Activated CD8-positive, alpha-beta memory T cell treated with anti-CD3 and anti-CD28 coated beads, Interleukin-2, amount 50 U/mL, for 1 hour (primary cell): ENCODE data around the gene CCL24.
"Not testable (repeated sequence)": the region's sequence is repeated elsewhere in the genome, so short reads cannot be mapped to it uniquely, and the experiment has no call there.

ENCODE experiments used
- DNase-seq: peaks from one replicate; pipeline ENCODE4 v3.0.0-alpha.2; 2020; ENCODE audit errors: extremely low read depth

Gene CCL24

GRCh38 chr7:75780647-75781273 lies 32.8 kb downstream of the CCL24 start:
- DNase-seq = not testable (repeated sequence)

DNA sequence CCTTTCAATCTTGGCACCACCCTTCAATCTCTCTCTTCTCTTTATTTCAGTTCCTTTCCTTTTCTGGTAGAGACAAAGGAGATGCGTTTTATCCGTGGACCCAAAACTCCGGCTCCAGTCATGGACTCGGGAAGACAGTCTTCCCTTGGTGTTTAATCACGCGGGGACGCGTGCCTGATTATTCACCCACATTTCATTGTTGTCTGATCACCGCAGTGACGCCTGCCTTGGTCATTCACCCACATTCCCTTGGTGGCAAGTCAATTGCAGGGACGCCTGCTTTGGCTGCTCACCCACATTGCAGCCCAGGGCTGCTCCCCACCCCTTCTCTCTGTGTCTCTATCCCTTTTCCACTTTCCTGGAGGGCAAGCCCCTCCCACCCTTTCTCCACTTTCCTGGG lies 34.1 kb downstream of the CCL24 start:
- DNase-seq = not testable (repeated sequence)

- not testable (repeated sequence) for DNase-seq
These were observed 34.6 kb downstream of the CCL24 start for GRCh38 chr7:75779035-75779434.

- DNase-seq = peak; percentile 25
These were observed 37.2 kb downstream of the CCL24 start for GRCh38 chr7:75776295-75776971.

DNA sequence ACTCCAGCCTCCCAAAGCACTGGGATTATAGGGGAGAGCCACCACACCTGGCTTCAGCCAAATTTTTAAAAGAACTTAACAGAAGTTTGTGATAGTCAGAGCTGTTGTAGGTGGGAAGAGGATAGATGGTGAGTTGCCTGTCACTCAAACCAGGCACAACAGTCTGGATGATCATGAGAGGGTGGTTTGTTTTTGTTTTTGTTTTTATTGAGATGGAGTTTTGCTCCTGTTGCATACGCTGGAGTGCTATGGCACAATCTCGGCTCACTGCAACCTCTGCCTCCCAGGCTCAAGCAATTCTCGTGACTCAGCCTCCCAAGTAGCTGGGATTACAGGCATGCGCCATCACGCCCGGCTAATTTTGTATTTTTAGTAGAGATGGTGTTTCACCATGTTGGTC lies 39.6 kb downstream of the CCL24 start:
- not testable (repeated sequence) for DNase-seq

GRCh38 chr7:75772081-75773077 lies 41.2 kb downstream of the CCL24 start, which contains the start of gene CCL26:
Gene CCL26 (minus strand): TSS chr7:75772211. CDS start chr7:75772176, 35 bp downstream.
- no peak for DNase-seq

GRCh38 chr7:75771224-75771623 lies 42.4 kb downstream of the CCL24 start:
- DNase-seq = no peak

DNA sequence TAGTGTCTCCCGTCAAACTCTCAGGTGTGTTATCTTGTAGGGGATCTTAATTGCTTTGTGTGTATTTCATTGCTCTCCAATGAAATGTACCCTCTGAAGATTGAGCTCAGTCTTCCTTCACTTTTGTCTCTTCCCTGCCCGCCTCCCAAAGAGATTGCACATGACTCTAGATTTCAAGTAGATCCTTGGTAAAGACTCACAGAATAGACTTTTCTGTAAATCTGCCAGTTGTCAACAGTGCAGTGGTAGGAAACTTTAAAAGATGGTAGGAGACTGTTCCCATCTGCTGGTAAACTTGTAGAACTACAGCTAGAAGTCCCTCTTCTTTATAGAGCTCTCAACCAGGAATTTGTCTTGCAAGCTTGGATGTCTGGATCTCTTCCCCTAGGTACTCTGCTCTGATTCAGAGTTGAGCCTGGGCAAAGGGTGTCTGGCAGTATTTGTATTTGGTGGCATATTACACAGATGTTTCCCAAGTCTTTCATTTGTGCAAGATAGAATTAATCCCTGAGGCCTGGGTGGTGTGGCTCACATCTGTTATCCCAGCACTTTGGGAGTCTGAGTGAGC lies 51.2 kb downstream of the CCL24 start:
- no peak for DNase-seq

DNA sequence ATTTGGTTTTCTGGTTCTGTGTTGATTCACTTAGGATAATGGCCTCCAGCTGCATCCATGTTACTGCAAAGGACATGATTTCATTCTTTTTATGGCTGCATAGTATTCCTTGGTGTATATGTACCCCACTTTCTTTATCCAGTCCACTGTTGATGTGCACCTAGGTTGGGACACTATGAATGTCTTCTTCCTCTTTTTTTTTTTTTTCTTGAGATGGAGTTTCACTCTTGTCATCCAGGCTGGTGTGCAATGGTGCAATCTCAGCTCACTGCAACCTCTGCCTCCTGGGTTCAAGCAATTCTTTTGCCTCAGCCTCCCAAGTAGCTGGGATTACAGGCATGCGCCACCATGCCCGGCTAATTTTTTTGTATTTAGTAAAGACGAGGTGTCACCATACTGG lies 51.8 kb downstream of the CCL24 start:
- DNase-seq = not testable (repeated sequence)
